HepG2 (cell line): ENCODE data around the gene NGB. TPM values are rescaled to one million over a fixed set of nuclear protein-coding genes. Genes with fewer than 3 reads are reported as not detected.
A peak's percentile ranks its signal among the peaks of the same experiment; 100 is the strongest.

ENCODE experiments used
- CAMTA2 ChIP-seq: sonication (generic); formaldehyde crosslinking; IDR thresholded peaks from 2 replicates; pipeline ENCODE4 v1.4.0; 2020; ENCODE audit warnings: mild to moderate bottlenecking, missing genetic modification reagents, borderline replicate concordance
- HES4 ChIP-seq: sonication (generic); formaldehyde crosslinking; IDR thresholded peaks from 2 replicates; pipeline ENCODE4 v1.9.0; 2021; ENCODE audit warnings: mild to moderate bottlenecking, missing genetic modification reagents, borderline replicate concordance
- HIVEP1 ChIP-seq: sonication (generic); formaldehyde crosslinking; IDR thresholded peaks from 2 replicates; pipeline ENCODE4 v1.4.0; 2020; ENCODE audit warnings: mild to moderate bottlenecking, missing genetic modification reagents
- IRF1 ChIP-seq: sonication (generic); formaldehyde crosslinking; IDR thresholded peaks from 2 replicates; pipeline ENCODE4 v1.4.0; 2020; ENCODE audit warnings: low read depth, mild to moderate bottlenecking, missing genetic modification reagents
- MNT ChIP-seq: fragments of 450-650 bp; IDR thresholded peaks from 2 replicates; pipeline ENCODE4 v1.6.1; 2016
- ONECUT2 ChIP-seq: sonication (generic); formaldehyde crosslinking; IDR thresholded peaks from 2 replicates; pipeline ENCODE4 v1.4.0; 2020; ENCODE audit warnings: missing genetic modification reagents
- POLR2A ChIP-seq, 2 experiments: IDR thresholded peaks; 2 replicates each; pipeline ENCODE4 v1.6.1; 2011; ENCODE audit warnings: low read depth in 2 of 2, low read length in 2 of 2, mild to moderate bottlenecking in 1 of 2, moderate library complexity in 1 of 2; ENCODE audit not compliant: insufficient read depth in 1 of 2
- SOX5 ChIP-seq: IDR thresholded peaks from 2 replicates; pipeline ENCODE4 v1.6.1; 2016; ENCODE audit warnings: borderline replicate concordance
- STAG1 ChIP-seq: sonication (generic); formaldehyde crosslinking; IDR thresholded peaks from 2 replicates; pipeline ENCODE4 v1.4.0; 2020; ENCODE audit warnings: missing genetic modification reagents
- TBP ChIP-seq: sonication (generic); formaldehyde crosslinking; IDR thresholded peaks from 2 replicates; pipeline ENCODE4 v1.5.0; 2020; ENCODE audit warnings: missing genetic modification reagents
- ZBTB7B ChIP-seq: sonication (generic); formaldehyde crosslinking; IDR thresholded peaks from 2 replicates; pipeline ENCODE4 v1.4.0; 2020; ENCODE audit warnings: missing genetic modification reagents
- ZKSCAN1 ChIP-seq: fragments of 150-350 bp; IDR thresholded peaks from 2 replicates; pipeline ENCODE4 v1.6.1; 2014; ENCODE audit warnings: low read length
- ZNF10 ChIP-seq: sonication (generic); formaldehyde crosslinking; IDR thresholded peaks from 2 replicates; pipeline ENCODE4 v1.4.0; 2020; ENCODE audit warnings: mild to moderate bottlenecking, low read depth, missing genetic modification reagents, borderline replicate concordance
- ZNF329 ChIP-seq: sonication (generic); formaldehyde crosslinking; IDR thresholded peaks from 2 replicates; pipeline ENCODE4 v1.9.0; 2021; ENCODE audit warnings: low read depth, mild to moderate bottlenecking, missing genetic modification reagents
- ZNF34 ChIP-seq: sonication (generic); formaldehyde crosslinking; IDR thresholded peaks from 2 replicates; pipeline ENCODE4 v1.4.0; 2020; ENCODE audit warnings: mild to moderate bottlenecking, missing genetic modification reagents, borderline replicate concordance
- ZNF772 ChIP-seq: sonication (generic); formaldehyde crosslinking; IDR thresholded peaks from 2 replicates; pipeline ENCODE4 v1.5.0; 2020; ENCODE audit warnings: mild to moderate bottlenecking, missing genetic modification reagents
- polyA plus RNA-seq, 8 experiments: library from polyadenylated mRNA; depleted of rRNA in 3 of 8; stranded (reverse) in 7 of 8; unstranded in 1 of 8; fragments of >200 nt; fragmentation: Illumina TruSeq in 4 of 8; extraction: Trizol in 4 of 8; gene quantifications; 2 replicates each; pipeline versions ENCODE4 v1.2.1 to v1.2.3, GENCODE V29; 2011 to 2016; ENCODE audit warnings: low read depth in 4 of 8, missing spikeins in 1 of 8, mixed read lengths in 1 of 8; ENCODE audit not compliant: insufficient read depth in 1 of 8
- total RNA-seq, 5 experiments: library from RNA; depleted of rRNA; stranded (reverse); fragments of >200 nt; fragmentation: Illumina TruSeq; extraction: Trizol; gene quantifications; 2 replicates each; pipeline ENCODE4 v1.2.3, GENCODE V29; 2016; ENCODE audit warnings: low read depth in 1 of 5
- TF ChIP-seq, protein P1 (sequence below): sonication (generic); formaldehyde crosslinking; conservative IDR thresholded peaks from 2 replicates; pipeline ENCODE4 v1.8.0; 2022; ENCODE audit warnings: low read depth, missing genetic modification reagents
- TF ChIP-seq, protein P2 (sequence below): sonication (generic); formaldehyde crosslinking; IDR thresholded peaks from 2 replicates; pipeline ENCODE4 v1.5.0; 2020; ENCODE audit warnings: mild to moderate bottlenecking, missing genetic modification reagents
- TF ChIP-seq, protein P3 (sequence below): sonication (generic); formaldehyde crosslinking; IDR thresholded peaks from 2 replicates; pipeline ENCODE4 v1.4.0; 2020; ENCODE audit warnings: mild to moderate bottlenecking, missing genetic modification reagents, borderline replicate concordance
- TF ChIP-seq, protein P4 (sequence below): sonication (generic); formaldehyde crosslinking; IDR thresholded peaks from 2 replicates; pipeline ENCODE4 v1.5.0; 2020; ENCODE audit warnings: missing genetic modification reagents

The NGB gene
- total and polyA plus RNA-seq, 2 of the 13 experiments (the other 11 are each of a cell fraction or from before 2014, with no cell fraction given) = 0.04 TPM; not detected in 1

GRCh38 chr14:77302926-77303325, 31.9 kb upstream of the NGB start (continued):
- TF ChIP-seq, protein P1, sequence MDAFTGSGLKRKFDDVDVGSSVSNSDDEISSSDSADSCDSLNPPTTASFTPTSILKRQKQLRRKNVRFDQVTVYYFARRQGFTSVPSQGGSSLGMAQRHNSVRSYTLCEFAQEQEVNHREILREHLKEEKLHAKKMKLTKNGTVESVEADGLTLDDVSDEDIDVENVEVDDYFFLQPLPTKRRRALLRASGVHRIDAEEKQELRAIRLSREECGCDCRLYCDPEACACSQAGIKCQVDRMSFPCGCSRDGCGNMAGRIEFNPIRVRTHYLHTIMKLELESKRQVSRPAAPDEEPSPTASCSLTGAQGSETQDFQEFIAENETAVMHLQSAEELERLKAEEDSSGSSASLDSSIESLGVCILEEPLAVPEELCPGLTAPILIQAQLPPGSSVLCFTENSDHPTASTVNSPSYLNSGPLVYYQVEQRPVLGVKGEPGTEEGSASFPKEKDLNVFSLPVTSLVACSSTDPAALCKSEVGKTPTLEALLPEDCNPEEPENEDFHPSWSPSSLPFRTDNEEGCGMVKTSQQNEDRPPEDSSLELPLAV (CRISPR knock-in tag) = no peak
- TF ChIP-seq ZNF34 (CRISPR knock-in tag) = no peak
- TF ChIP-seq ONECUT2 (CRISPR knock-in tag) = no peak
- no peak for TF ChIP-seq ZBTB7B (CRISPR knock-in tag)
- TF ChIP-seq ZNF772 (CRISPR knock-in tag) = no peak
- TF ChIP-seq STAG1 (CRISPR knock-in tag) = no peak; the same call in 1 of the 2 replicates
- no peak for TF ChIP-seq TBP (CRISPR knock-in tag)
- TF ChIP-seq, protein P2, sequence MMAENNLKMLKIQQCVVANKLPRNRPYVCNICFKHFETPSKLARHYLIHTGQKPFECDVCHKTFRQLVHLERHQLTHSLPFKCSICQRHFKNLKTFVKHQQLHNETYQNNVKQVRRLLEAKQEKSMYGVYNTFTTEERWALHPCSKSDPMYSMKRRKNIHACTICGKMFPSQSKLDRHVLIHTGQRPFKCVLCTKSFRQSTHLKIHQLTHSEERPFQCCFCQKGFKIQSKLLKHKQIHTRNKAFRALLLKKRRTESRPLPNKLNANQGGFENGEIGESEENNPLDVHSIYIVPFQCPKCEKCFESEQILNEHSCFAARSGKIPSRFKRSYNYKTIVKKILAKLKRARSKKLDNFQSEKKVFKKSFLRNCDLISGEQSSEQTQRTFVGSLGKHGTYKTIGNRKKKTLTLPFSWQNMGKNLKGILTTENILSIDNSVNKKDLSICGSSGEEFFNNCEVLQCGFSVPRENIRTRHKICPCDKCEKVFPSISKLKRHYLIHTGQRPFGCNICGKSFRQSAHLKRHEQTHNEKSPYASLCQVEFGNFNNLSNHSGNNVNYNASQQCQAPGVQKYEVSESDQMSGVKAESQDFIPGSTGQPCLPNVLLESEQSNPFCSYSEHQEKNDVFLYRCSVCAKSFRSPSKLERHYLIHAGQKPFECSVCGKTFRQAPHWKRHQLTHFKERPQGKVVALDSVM (CRISPR knock-in tag) = no peak
- no peak for TF ChIP-seq ZNF10 (CRISPR knock-in tag)
- no peak for TF ChIP-seq ZNF329 (CRISPR knock-in tag)
- TF ChIP-seq, protein P3, sequence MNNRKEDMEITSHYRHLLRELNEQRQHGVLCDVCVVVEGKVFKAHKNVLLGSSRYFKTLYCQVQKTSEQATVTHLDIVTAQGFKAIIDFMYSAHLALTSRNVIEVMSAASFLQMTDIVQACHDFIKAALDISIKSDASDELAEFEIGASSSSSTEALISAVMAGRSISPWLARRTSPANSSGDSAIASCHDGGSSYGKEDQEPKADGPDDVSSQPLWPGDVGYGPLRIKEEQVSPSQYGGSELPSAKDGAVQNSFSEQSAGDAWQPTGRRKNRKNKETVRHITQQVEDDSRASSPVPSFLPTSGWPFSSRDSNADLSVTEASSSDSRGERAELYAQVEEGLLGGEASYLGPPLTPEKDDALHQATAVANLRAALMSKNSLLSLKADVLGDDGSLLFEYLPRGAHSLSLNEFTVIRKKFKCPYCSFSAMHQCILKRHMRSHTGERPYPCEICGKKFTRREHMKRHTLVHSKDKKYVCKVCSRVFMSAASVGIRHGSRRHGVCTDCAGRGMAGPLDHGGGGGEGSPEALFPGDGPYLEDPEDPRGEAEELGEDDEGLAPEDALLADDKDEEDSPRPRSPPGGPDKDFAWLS (CRISPR knock-in tag) = no peak
- TF ChIP-seq SOX5 (CRISPR knock-in tag) = no peak
- TF ChIP-seq ZKSCAN1 = no peak
- no peak for TF ChIP-seq CAMTA2
- TF ChIP-seq HES4 = no peak
- peak in 1 of 2 experiments; percentile 52; a peak in 1 of 4 replicates for TF ChIP-seq POLR2A (IDR thresholded peaks at IDR 0.05; ENCODE audit: insufficient read depth in 1 of 2, low read depth in 2 of 2, low read length in 2 of 2)
- TF ChIP-seq HIVEP1 (CRISPR knock-in tag) = no peak
- TF ChIP-seq, protein P4, sequence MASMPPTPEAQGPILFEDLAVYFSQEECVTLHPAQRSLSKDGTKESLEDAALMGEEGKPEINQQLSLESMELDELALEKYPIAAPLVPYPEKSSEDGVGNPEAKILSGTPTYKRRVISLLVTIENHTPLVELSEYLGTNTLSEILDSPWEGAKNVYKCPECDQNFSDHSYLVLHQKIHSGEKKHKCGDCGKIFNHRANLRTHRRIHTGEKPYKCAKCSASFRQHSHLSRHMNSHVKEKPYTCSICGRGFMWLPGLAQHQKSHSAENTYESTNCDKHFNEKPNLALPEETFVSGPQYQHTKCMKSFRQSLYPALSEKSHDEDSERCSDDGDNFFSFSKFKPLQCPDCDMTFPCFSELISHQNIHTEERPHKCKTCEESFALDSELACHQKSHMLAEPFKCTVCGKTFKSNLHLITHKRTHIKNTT (CRISPR knock-in tag) = no peak
- TF ChIP-seq MNT = no peak
- TF ChIP-seq IRF1 (CRISPR knock-in tag) = no peak
